Uterus (tissue), 4 donors: Measurements from ENCODE around the gene MYL1. TPM values are rescaled to one million over a fixed set of nuclear protein-coding genes. Genes with fewer than 3 reads are reported as not detected.

ENCODE experiments used
- DNase-seq, 2 donors: peaks; one replicate each; pipeline ENCODE4 v3.0.0-alpha.2; 2019 to 2020
- H3K27ac ChIP-seq, 2 donors: fragments of 200-600 bp; sonication (generic); 1 replicate in 1 of 2; 2 replicates in 1 of 2; pipeline ENCODE4 v1.5.1; 2016 to 2018
- H3K27me3 ChIP-seq, 2 donors: fragments of 200-600 bp; sonication (generic); one replicate each; pipeline ENCODE4 v1.5.1; 2018 to 2019; ENCODE audit warnings: control low read depth in 1 of 2
- H3K36me3 ChIP-seq, 2 donors: fragments of 200-600 bp; sonication (generic); one replicate each; pipeline ENCODE4 v1.5.1; 2019; ENCODE audit warnings: control low read depth in 1 of 2
- H3K4me1 ChIP-seq, 2 donors: fragments of 200-600 bp; sonication (generic); one replicate each; pipeline ENCODE4 v1.5.1; 2018 to 2019; ENCODE audit warnings: control low read depth in 1 of 2
- H3K4me3 ChIP-seq, 2 donors: fragments of 200-600 bp; sonication (generic); 1 replicate in 1 of 2; 2 replicates in 1 of 2; pipeline ENCODE4 v1.5.1; 2018 to 2019; ENCODE audit warnings: mild to moderate bottlenecking in 1 of 2
- H3K9me3 ChIP-seq, 2 donors: fragments of 200-600 bp; sonication (generic); one replicate each; pipeline ENCODE4 v1.5.1; 2019; ENCODE audit warnings: control low read depth in 1 of 2
- CTCF ChIP-seq, 4 experiments: fragments of 200-600 bp in 2 of 4; fragments of 450-650 bp in 2 of 4; sonication (generic) in 2 of 4; IDR thresholded peaks; one replicate each; pipeline ENCODE4 v1.5.1; 2016 to 2019; ENCODE audit warnings: antibody characterized with exemption in 4 of 4, mild to moderate bottlenecking in 2 of 4, moderate library complexity in 1 of 4
- POLR2A ChIP-seq, 2 donors: fragments of 450-650 bp; IDR thresholded peaks; one replicate each; pipeline ENCODE4 v1.6.1; 2016; ENCODE audit warnings: antibody characterized with exemption in 2 of 2, mild to moderate bottlenecking in 1 of 2, moderate library complexity in 1 of 2
- intact Hi-C: fragments of 100-400 bp; cut with DNase I; formaldehyde crosslinking; loops from one replicate; pipeline ENCODE4 v1.15.1; 2023; ENCODE audit warnings: low total_unique reads
- total RNA-seq, 4 donors: library from RNA; depleted of rRNA in 3 of 4; stranded (reverse); fragments of >200 nt in 3 of 4; gene quantifications; one replicate each; pipeline versions ENCODE4 v1.1.0 to v1.2.4, GENCODE V29; 2014 to 2023
- donor health status: DM: yes; HTN: yes; CAD: no.

MYL1 gene
- total RNA-seq, 4 donors from 2014 or later, result 0.48 to 0.88 TPM; not detected in 2

- no peak overlapping the region for H3K4me3 ChIP-seq
- intact Hi-C loops, result no loop called here
- H3K27me3 ChIP-seq, result no peaks in the 10 kb centered on the region
- H3K27ac ChIP-seq, result no peak overlapping the region
- no peaks in the 10 kb centered on the region for H3K9me3 ChIP-seq
- DNase-seq, result no peak
- H3K36me3 ChIP-seq, result no peaks in the 10 kb centered on the region
- TF ChIP-seq CTCF (IDR thresholded peaks at IDR 0.05) (no peak), POLR2A (IDR thresholded peaks at IDR 0.05) (no peak)
- no peaks in the 10 kb centered on the region for H3K4me1 ChIP-seq
These were observed 15.1 kb downstream of the MYL1 start for GRCh38 chr2:210299866-210300373.

GRCh38 chr2:210288408-210288807, 26.6 kb downstream of the MYL1 start:
- Histone ChIP-seq H3K36me3 (no peaks in the 10 kb centered on the region), H3K4me3 (no peak overlapping the region), H3K9me3 (no peaks in the 10 kb centered on the region), H3K27me3 (no peaks in the 10 kb centered on the region), H3K27ac (no peak overlapping the region), H3K4me1 (no peaks in the 10 kb centered on the region)
- intact Hi-C loops, result no loop called here
- no peak for TF ChIP-seq CTCF (IDR thresholded peaks at IDR 0.05)
- no peak for TF ChIP-seq POLR2A (IDR thresholded peaks at IDR 0.05)
- no peak for DNase-seq

DNA sequence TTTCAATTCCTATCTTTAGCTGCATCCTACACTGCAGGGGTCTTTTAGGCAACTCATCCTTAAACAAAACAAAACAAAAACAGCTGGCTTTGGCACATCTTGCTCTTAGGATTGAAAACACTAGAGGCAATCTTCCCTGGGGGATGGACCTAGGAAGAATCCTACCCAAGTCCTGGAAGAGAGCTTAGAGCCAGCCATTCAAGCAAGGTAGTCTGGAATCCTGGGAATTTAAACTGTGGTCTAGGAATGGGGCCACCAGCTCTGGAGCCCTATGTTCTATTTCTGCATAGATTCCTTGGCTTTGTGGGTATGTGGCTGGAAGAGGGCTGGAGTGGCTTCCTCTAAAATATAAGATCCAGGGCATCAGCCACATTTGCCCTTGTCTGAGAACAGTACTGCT, 27.7 kb downstream of the MYL1 start:
- TF ChIP-seq POLR2A (IDR thresholded peaks at IDR 0.05) (no peak), CTCF (IDR thresholded peaks at IDR 0.05) (no peak)
- no peak overlapping the region for H3K27ac ChIP-seq
- H3K27me3 ChIP-seq, result no peaks in the 10 kb centered on the region
- no peaks in the 10 kb centered on the region for H3K9me3 ChIP-seq
- no peaks in the 10 kb centered on the region for H3K4me1 ChIP-seq
- no peaks in the 10 kb centered on the region for H3K36me3 ChIP-seq
- intact Hi-C loops, result no loop called here
- H3K4me3 ChIP-seq, result no peak overlapping the region
- DNase-seq, result no peak

- intact Hi-C loops, result no loop called here
- Histone ChIP-seq H3K27ac (no peak overlapping the region), H3K27me3 (no peaks in the 10 kb centered on the region), H3K36me3 (no peaks in the 10 kb centered on the region), H3K4me3 (no peak overlapping the region), H3K4me1 (no peaks in the 10 kb centered on the region), H3K9me3 (no peaks in the 10 kb centered on the region)
- TF ChIP-seq CTCF (IDR thresholded peaks at IDR 0.05), result no peak
- no peak for TF ChIP-seq POLR2A (IDR thresholded peaks at IDR 0.05)
- DNase-seq, result no peak
These were observed 28.8 kb downstream of the MYL1 start for GRCh38 chr2:210286123-210286680.

DNA sequence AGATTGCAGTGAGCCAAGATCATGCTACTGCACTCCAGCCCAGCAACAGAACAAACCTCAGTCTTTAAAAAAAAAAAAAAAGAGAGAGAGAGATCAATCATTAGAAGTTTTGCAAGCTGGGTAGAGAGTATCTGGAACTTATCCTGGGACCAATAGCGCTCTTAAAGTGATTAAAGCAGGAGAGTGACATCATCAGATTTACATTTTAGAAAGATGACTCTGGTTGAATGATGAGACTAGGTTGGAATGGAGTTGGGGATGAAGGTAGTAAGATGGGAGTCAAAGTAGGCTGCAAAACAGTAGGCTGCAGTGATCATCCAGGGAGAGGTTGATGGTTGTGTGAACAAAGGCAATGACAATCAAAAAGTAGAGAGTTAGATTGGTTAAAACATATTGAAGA, 37.8 kb downstream of the MYL1 start:
- Histone ChIP-seq H3K36me3 (no peaks in the 10 kb centered on the region), H3K27ac (no peak overlapping the region), H3K27me3 (no peaks in the 10 kb centered on the region), H3K4me3 (no peak overlapping the region), H3K4me1 (no peaks in the 10 kb centered on the region), H3K9me3 (no peaks in the 10 kb centered on the region)
- intact Hi-C loops, result no loop called here
- no peak for DNase-seq
- no peak for TF ChIP-seq POLR2A (IDR thresholded peaks at IDR 0.05)
- no peak for TF ChIP-seq CTCF (IDR thresholded peaks at IDR 0.05)
